HUES6 (cell line): ENCODE measurements around the gene DCAF11.

Experiments
- H3K27ac ChIP-seq: 2 replicates; pipeline ENCODE4 v1.7.0; 2013; ENCODE audit warnings: low read depth, mild to moderate bottlenecking, low read length, inconsistent platforms
- H3K27me3 ChIP-seq: 2 replicates; pipeline ENCODE4 v1.6.1; 2013; ENCODE audit warnings: low read length; ENCODE audit not compliant: control insufficient read depth, insufficient read depth
- H3K36me3 ChIP-seq: 2 replicates; pipeline ENCODE4 v1.6.1; 2013; ENCODE audit warnings: low read length; ENCODE audit not compliant: control insufficient read depth, insufficient read depth
- H3K4me1 ChIP-seq: 2 replicates; pipeline ENCODE4 v1.6.1; 2013; ENCODE audit warnings: low read length; ENCODE audit not compliant: control insufficient read depth, insufficient read depth
- H3K4me3 ChIP-seq: 2 replicates; pipeline ENCODE4 v1.5.1; 2013; ENCODE audit warnings: low read depth, low read length
- H3K9ac ChIP-seq: one replicate; pipeline ENCODE4 v1.6.1; 2013; ENCODE audit warnings: mild to moderate bottlenecking, low read length
- H3K9me3 ChIP-seq: 2 replicates; pipeline ENCODE4 v1.6.1; 2013; ENCODE audit warnings: low read depth, low read length; ENCODE audit not compliant: control insufficient read depth, insufficient read depth

DCAF11 gene

GRCh38 chr14:24092110-24092504 is 22.5 kb upstream of the DCAF11 start:
- Histone ChIP-seq H3K27ac (no peak overlapping the region), H3K36me3 (peaks cover 8% of the 10 kb centered on the region), H3K9me3 (no peaks in the 10 kb centered on the region), H3K27me3 (no peaks in the 10 kb centered on the region; the same call in 1 of the 2 replicates), H3K4me1 (peaks cover 19% of the 10 kb centered on the region), H3K9ac (no peak overlapping the region), H3K4me3 (no peak overlapping the region)

- no peak overlapping the region for H3K9ac ChIP-seq
- H3K36me3 ChIP-seq: peaks cover 9% of the 10 kb centered on the region
- H3K9me3 ChIP-seq: no peaks in the 10 kb centered on the region
- H3K4me3 ChIP-seq: no peak overlapping the region
- peak overlapping the region; percentile 46; the same call in 1 of the 2 replicates for H3K27ac ChIP-seq
- H3K4me1 ChIP-seq: peaks cover 19% of the 10 kb centered on the region
- H3K27me3 ChIP-seq: no peaks in the 10 kb centered on the region
Observed at GRCh38 chr14:24092505-24093206, 21.9 kb upstream of the DCAF11 start.

- Histone ChIP-seq H3K9ac (peak overlapping the region; percentile 71), H3K9me3 (no peaks in the 10 kb centered on the region), H3K36me3 (peaks cover 16% of the 10 kb centered on the region), H3K4me1 (peaks cover 19% of the 10 kb centered on the region), H3K27ac (peak overlapping the region; percentile 46), H3K27me3 (no peaks in the 10 kb centered on the region), H3K4me3 (peak overlapping the region; percentile 36)
Observed at GRCh38 chr14:24093207-24093900, 21.2 kb upstream of the DCAF11 start.

DNA sequence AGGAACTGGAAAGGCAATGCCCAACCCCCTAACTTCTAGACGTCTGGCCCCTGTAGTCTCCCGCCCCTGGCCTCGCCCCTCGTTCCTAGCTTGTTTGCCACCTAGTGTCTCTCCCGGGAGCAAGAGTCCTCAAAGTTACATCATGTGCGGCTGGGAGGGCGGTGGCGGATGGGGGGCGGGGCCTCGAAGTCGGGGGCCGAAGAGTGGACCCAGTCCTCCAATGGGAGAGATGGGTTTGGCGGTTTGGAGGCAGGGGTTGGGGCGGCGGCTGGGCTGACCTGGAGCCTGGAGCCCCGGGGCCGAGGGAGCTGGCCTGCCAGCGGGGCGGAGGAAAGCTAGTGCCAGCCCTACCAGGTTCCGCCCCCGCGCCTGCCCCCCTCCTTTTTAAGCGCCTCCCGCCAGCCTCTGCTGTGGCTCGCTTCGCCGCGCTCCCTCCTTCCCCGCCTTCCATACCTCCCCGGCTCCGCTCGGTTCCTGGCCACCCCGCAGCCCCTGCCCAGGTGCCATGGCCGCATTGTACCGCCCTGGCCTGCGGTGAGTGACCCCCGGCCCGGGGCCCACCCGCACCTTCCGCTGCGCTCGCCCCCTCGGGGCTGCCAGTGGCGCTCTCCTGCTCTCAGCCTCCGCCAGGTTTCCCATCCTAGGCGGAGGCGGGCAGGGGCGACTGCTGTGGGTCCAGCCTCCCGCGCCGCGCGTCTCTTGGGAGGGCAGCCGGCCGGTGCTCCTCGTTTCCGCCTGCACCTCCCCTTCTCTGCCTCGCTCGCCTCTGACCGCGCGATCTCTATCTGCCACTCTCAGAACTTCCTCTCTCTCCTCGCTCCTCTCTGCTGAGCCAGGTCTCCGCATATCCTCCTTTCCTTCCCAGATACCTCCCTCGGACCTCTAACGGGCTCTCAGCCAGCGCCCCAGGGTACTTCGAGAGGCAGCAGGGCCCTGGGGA is 20.4 kb upstream of the DCAF11 start, which contains the start of gene PCK2:
TSS of gene PCK2 (plus strand) at position 411 of the 940 bp plus-strand sequence. CDS start at position 506, 95 bp downstream.
- H3K9me3 ChIP-seq: no peaks in the 10 kb centered on the region
- peak within 1 kb of the TSS; percentile 98 for H3K27ac ChIP-seq

GRCh38 chr14:24094841-24095270 is 19.7 kb upstream of the DCAF11 start:
- H3K4me1 ChIP-seq: peaks cover 19% of the 10 kb centered on the region

More for the DNA sequence above, 20.4 kb upstream of the DCAF11 start, which contains the start of gene PCK2:
- Histone ChIP-seq H3K9ac (peak within 1 kb of the TSS; percentile 98), H3K36me3 (peaks cover 24% of the 10 kb centered on the region), H3K4me3 (peak within 1 kb of the TSS; percentile 96), H3K4me1 (peaks cover 19% of the 10 kb centered on the region), H3K27me3 (no peaks in the 10 kb centered on the region)

DNA sequence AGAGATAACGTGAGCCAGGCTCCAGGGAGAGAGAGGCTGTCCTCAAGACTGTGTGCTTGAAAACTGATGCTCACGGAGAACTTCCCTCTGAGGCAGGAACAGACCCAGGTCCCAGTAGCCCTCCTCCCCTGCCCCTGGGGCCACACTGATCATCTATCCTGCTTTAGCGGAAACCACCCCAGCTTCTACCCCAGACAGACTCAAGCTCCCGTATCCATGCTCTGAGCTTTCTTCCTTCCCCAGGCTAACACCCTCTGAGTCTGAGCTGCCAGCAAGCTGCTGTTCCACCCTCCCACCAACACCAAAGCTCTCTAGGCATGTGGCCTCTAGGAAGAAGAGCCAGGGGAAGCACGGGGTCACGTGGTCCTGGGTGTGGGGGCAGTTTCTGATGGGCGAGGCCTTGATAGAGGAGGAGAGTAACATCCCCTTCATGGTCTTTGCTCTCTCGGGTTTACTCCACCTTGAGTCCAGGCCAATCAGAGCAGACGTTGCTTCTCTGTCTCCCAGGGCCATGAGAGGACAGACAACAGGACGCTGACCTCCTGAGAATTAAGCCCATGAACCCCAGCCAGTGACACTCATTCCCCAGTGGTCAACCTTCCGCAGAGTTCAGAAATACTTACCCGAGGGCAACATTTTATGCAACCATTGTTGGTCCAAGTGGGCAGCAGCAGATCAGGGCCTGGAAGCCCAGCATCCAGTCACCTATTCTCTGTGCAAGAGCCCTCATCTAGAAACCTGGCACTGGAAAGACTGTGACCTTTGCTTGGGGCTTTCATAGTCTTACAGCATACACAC is 19.1 kb upstream of the DCAF11 start:
- H3K27ac ChIP-seq: peak overlapping the region; percentile 98
- no peaks in the 10 kb centered on the region for H3K9me3 ChIP-seq
- peaks cover 37% of the 10 kb centered on the region for H3K36me3 ChIP-seq
- H3K9ac ChIP-seq: peak overlapping the region; percentile 98
- H3K27me3 ChIP-seq: no peaks in the 10 kb centered on the region
- H3K4me3 ChIP-seq: peak overlapping the region; percentile 96
- peaks cover 19% of the 10 kb centered on the region for H3K4me1 ChIP-seq

More at GRCh38 chr14:24094841-24095270, 19.7 kb upstream of the DCAF11 start:
- H3K9ac ChIP-seq: peak overlapping the region; percentile 98
- peak overlapping the region; percentile 98 for H3K27ac ChIP-seq
- peaks cover 31% of the 10 kb centered on the region for H3K36me3 ChIP-seq
- H3K9me3 ChIP-seq: no peaks in the 10 kb centered on the region
- no peaks in the 10 kb centered on the region for H3K27me3 ChIP-seq
- H3K4me3 ChIP-seq: peak overlapping the region; percentile 96

DNA sequence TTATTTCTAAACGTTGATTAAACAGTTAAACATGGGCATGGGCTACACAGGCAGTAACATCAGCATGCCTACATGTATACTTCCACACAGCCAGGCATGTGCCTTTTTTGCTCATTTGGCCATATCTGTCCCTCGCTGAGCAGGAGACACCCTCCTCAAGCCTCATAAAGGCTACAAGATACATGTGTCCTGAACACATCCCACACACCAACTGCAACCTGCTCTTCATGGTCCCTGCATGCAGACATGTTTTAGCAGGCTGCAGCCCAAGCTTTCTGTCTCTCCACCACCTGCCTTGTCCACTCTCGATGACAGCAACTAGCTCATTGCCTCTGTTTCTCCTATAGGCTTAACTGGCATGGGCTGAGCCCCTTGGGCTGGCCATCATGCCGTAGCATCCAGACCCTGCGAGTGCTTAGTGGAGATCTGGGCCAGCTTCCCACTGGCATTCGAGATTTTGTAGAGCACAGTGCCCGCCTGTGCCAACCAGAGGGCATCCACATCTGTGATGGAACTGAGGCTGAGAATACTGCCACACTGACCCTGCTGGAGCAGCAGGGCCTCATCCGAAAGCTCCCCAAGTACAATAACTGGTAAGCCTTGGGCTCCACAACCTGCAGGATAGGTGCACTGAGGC is 17.9 kb upstream of the DCAF11 start:
- Histone ChIP-seq H3K9ac (no peak overlapping the region), H3K9me3 (no peaks in the 10 kb centered on the region), H3K4me3 (no peak overlapping the region), H3K27me3 (no peaks in the 10 kb centered on the region), H3K27ac (no peak overlapping the region), H3K4me1 (peaks cover 19% of the 10 kb centered on the region), H3K36me3 (peaks cover 49% of the 10 kb centered on the region)

DNA sequence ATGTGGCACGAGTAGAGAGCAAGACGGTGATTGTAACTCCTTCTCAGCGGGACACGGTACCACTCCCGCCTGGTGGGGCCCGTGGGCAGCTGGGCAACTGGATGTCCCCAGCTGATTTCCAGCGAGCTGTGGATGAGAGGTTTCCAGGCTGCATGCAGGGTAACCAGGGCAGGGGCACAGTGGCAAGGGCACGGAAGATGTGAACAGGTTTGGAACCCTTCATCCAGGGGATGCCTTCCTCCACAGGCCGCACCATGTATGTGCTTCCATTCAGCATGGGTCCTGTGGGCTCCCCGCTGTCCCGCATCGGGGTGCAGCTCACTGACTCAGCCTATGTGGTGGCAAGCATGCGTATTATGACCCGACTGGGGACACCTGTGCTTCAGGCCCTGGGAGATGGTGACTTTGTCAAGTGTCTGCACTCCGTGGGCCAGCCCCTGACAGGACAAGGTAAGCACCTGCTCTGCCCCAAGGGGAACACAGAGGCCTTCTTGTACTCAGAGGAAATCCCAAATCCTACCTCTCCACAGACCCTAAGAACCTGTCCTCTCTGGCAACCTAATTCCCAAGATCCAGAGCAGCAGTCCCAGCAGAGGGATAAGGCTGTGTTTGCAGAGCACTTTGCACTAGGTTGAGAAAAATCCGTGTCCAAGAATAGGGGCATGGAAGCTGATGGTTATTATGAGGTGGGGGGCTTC is 16.2 kb upstream of the DCAF11 start:
- H3K9ac ChIP-seq: no peak overlapping the region
- no peak overlapping the region for H3K4me3 ChIP-seq
- H3K9me3 ChIP-seq: peaks cover under 1% of the 10 kb centered on the region
- no peak overlapping the region for H3K27ac ChIP-seq
- H3K27me3 ChIP-seq: no peaks in the 10 kb centered on the region
- peaks cover 63% of the 10 kb centered on the region for H3K36me3 ChIP-seq
- H3K4me1 ChIP-seq: peaks cover 15% of the 10 kb centered on the region

DNA sequence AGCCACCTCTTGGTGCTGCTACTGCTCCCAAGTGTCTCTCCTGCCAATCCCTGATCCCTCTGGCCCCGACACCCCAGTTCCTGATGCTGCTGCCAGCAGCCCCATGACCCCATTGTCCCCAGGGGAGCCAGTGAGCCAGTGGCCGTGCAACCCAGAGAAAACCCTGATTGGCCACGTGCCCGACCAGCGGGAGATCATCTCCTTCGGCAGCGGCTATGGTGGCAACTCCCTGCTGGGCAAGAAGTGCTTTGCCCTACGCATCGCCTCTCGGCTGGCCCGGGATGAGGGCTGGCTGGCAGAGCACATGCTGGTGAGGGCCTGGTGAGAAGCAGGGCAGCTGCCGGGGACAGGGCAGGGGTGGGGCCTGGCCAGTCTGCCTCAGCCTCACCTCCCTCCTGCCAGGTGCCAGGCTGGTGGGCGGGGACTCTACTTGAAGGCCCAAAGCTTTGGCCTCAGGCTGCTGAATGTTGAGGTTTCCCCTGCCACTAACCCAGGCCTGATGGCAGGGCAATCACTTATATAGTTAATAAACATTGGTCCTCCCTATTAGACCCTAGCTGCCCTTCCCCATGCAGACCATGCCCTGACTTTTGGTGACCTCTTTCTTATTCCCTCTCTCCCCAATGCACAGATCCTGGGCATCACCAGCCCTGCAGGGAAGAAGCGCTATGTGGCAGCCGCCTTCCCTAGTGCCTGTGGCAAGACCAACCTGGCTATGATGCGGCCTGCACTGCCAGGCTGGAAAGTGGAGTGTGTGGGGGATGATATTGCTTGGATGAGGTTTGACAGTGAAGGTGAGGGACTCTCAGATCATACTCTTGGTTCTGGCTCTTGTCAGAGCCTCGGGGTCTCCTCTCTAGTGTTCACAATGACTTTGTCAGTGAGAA is 15.4 kb upstream of the DCAF11 start:
- peaks cover 12% of the 10 kb centered on the region for H3K4me1 ChIP-seq

More for the DNA sequence above, 15.4 kb upstream of the DCAF11 start:
- peaks cover 71% of the 10 kb centered on the region for H3K36me3 ChIP-seq
- H3K9me3 ChIP-seq: peaks cover 9% of the 10 kb centered on the region
- no peak overlapping the region for H3K4me3 ChIP-seq
- no peak overlapping the region for H3K9ac ChIP-seq
- H3K27me3 ChIP-seq: no peaks in the 10 kb centered on the region
- no peak overlapping the region for H3K27ac ChIP-seq
